SU-DHL-6 (cell line): ENCODE results near the gene VPS13D.

ENCODE experiments used
- H2AFZ ChIP-seq: fragments of 200-600 bp; sonication (generic); 2 replicates; pipeline ENCODE4 v1.6.1; 2014; ENCODE audit warnings: low read depth, mild to moderate bottlenecking, moderate library complexity, mixed read lengths, antibody characterized with exemption, low read length; ENCODE audit not compliant: severe bottlenecking
- H3F3A ChIP-seq: fragments of 200-600 bp; shearing (Covaris generic); 2 replicates; pipeline ENCODE4 v1.6.0; 2016; ENCODE audit warnings: antibody characterized with exemption, mild to moderate bottlenecking; ENCODE audit not compliant: insufficient read depth
- H3K27ac ChIP-seq: fragments of 200-600 bp; sonication (generic); 2 replicates; pipeline ENCODE4 v1.5.1; 2016; ENCODE audit warnings: low read depth, mild to moderate bottlenecking, low read length, moderate library complexity, mixed read lengths
- H3K27me3 ChIP-seq: fragments of 200-600 bp; sonication (generic), shearing (Covaris generic); 2 replicates; pipeline ENCODE4 v1.6.0; 2014; ENCODE audit warnings: mild to moderate bottlenecking, low read length
- H3K36me3 ChIP-seq: fragments of 200-600 bp; sonication (generic); 2 replicates; pipeline ENCODE4 v1.6.1; 2014; ENCODE audit warnings: mild to moderate bottlenecking, low read length, mixed read lengths
- H3K4me2 ChIP-seq: fragments of 300-600, 200-600 bp; shearing (Covaris generic), sonication (generic); 2 replicates; pipeline ENCODE4 v1.6.0; 2014; ENCODE audit warnings: low read length, low read depth, mild to moderate bottlenecking; ENCODE audit not compliant: poor library complexity, severe bottlenecking
- H3K4me3 ChIP-seq: fragments of 200-600 bp; sonication (generic); 2 replicates; pipeline ENCODE4 v1.5.1; 2014; ENCODE audit warnings: antibody characterized with exemption, low read length, mild to moderate bottlenecking, mixed read lengths; ENCODE audit not compliant: insufficient read depth, poor library complexity, severe bottlenecking
- H3K79me2 ChIP-seq: fragments of 200-600 bp; sonication (generic); 2 replicates; pipeline ENCODE4 v1.6.1; 2014; ENCODE audit warnings: mild to moderate bottlenecking, low read length, moderate library complexity; ENCODE audit not compliant: insufficient read depth
- H3K9ac ChIP-seq: fragments of 200-600 bp; sonication (generic); 2 replicates; pipeline ENCODE4 v1.7.0; 2014; ENCODE audit warnings: mild to moderate bottlenecking, low read length
- H3K9me2 ChIP-seq: fragments of 200-600 bp; sonication (generic); replicated peaks from 2 replicates; pipeline ENCODE4 v1.6.1; 2014; ENCODE audit warnings: low read length; ENCODE audit not compliant: insufficient read depth
- H3K9me3 ChIP-seq: fragments of 200-600 bp; sonication (generic); 2 replicates; pipeline ENCODE4 v1.6.1; 2014; ENCODE audit warnings: low read length, mixed read lengths; ENCODE audit not compliant: insufficient read depth
- H4K20me1 ChIP-seq: fragments of 200-600 bp; sonication (generic); 2 replicates; pipeline ENCODE4 v1.6.1; 2014; ENCODE audit warnings: low read depth, mild to moderate bottlenecking, antibody characterized with exemption, low read length, moderate library complexity, mixed read lengths
- CTCF ChIP-seq: fragments of 200-600 bp; sonication (generic); IDR thresholded peaks from one replicate; pipeline ENCODE4 v1.5.1; 2017; ENCODE audit warnings: antibody characterized with exemption, mild to moderate bottlenecking, low read length, moderate library complexity; ENCODE audit not compliant: insufficient read depth, poor library complexity, severe bottlenecking
- EZH2phosphoT487 ChIP-seq: fragments of 200-600 bp; sonication (generic), shearing (Covaris generic); conservative IDR thresholded peaks from 2 replicates; pipeline ENCODE4 v1.6.1; 2018; ENCODE audit warnings: mild to moderate bottlenecking, antibody characterized with exemption, low read length, moderate library complexity, mixed read lengths

Gene VPS13D

GRCh38 chr1:12505639-12506280 lies 275.9 kb downstream of the VPS13D start:
- Histone ChIP-seq H3K36me3 (no peaks in the 10 kb centered on the region), H3F3A (no peaks in the 10 kb centered on the region), H3K9ac (no peak overlapping the region), H3K27me3 (no peaks in the 10 kb centered on the region), H2AFZ (no peak overlapping the region), H3K79me2 (no peaks in the 10 kb centered on the region), H3K4me3 (no peak overlapping the region), H3K9me2 (no peaks in the 10 kb centered on the region), H3K9me3 (no peaks in the 10 kb centered on the region), H4K20me1 (no peaks in the 10 kb centered on the region), H3K27ac (no peak overlapping the region), H3K4me2 (no peak overlapping the region)
- no peak for TF ChIP-seq CTCF
- no peak for TF ChIP-seq EZH2phosphoT487

- TF ChIP-seq EZH2phosphoT487, result no peak
- TF ChIP-seq CTCF, result no peak
- H3K36me3 ChIP-seq, result no peaks in the 10 kb centered on the region
These were observed 276.8 kb downstream of the VPS13D start for GRCh38 chr1:12506281-12507280.

GRCh38 chr1:12507631-12508030 lies 277.8 kb downstream of the VPS13D start:
- H4K20me1 ChIP-seq, result no peaks in the 10 kb centered on the region
- no peaks in the 10 kb centered on the region for H3K79me2 ChIP-seq
- H3K9ac ChIP-seq, result no peak overlapping the region
- no peak overlapping the region for H3K27ac ChIP-seq
- H3F3A ChIP-seq, result no peaks in the 10 kb centered on the region
- H3K4me2 ChIP-seq, result no peak overlapping the region
- H2AFZ ChIP-seq, result no peak overlapping the region
- no peak overlapping the region for H3K4me3 ChIP-seq
- no peaks in the 10 kb centered on the region for H3K27me3 ChIP-seq
- H3K9me3 ChIP-seq, result no peaks in the 10 kb centered on the region
- no peaks in the 10 kb centered on the region for H3K36me3 ChIP-seq
- TF ChIP-seq EZH2phosphoT487 (no peak), CTCF (no peak)
- no peaks in the 10 kb centered on the region for H3K9me2 ChIP-seq

More at GRCh38 chr1:12506281-12507280, 276.8 kb downstream of the VPS13D start:
- Histone ChIP-seq H3K79me2 (no peaks in the 10 kb centered on the region), H3F3A (no peaks in the 10 kb centered on the region), H3K9ac (no peak overlapping the region), H3K9me3 (no peaks in the 10 kb centered on the region), H3K4me2 (no peak overlapping the region), H3K9me2 (no peaks in the 10 kb centered on the region), H3K27me3 (no peaks in the 10 kb centered on the region), H2AFZ (no peak overlapping the region), H3K27ac (no peak overlapping the region), H4K20me1 (no peaks in the 10 kb centered on the region), H3K4me3 (no peak overlapping the region)
